ENCODE data around the gene CLCN4.

DNA sequence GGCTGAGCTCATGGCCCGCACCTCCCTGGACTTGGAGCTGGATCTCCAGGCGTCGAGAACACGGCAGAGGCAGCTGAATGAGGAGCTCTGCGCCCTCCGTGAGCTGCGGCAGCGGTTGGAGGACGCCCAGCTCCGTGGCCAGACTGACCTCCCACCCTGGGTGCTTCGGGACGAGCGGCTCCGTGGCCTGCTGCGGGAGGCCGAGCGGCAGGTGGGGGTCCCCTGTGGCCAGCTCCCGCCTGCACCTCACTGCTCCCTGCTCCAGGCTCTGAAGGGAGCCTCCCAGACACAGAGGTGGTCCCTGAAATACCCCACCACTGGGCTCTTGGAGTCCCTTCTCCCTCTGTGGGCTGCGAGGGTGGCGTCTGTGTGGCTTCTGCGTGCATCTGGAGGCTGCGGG lies 18.0 kb upstream of the CLCN4 start:
- TF ChIP-seq POLR2A (IDR thresholded peaks at IDR 0.05) (no peak), POLR2AphosphoS5 (IDR thresholded peaks at IDR 0.05) (no peak)
- TF ChIP-seq, protein P1, sequence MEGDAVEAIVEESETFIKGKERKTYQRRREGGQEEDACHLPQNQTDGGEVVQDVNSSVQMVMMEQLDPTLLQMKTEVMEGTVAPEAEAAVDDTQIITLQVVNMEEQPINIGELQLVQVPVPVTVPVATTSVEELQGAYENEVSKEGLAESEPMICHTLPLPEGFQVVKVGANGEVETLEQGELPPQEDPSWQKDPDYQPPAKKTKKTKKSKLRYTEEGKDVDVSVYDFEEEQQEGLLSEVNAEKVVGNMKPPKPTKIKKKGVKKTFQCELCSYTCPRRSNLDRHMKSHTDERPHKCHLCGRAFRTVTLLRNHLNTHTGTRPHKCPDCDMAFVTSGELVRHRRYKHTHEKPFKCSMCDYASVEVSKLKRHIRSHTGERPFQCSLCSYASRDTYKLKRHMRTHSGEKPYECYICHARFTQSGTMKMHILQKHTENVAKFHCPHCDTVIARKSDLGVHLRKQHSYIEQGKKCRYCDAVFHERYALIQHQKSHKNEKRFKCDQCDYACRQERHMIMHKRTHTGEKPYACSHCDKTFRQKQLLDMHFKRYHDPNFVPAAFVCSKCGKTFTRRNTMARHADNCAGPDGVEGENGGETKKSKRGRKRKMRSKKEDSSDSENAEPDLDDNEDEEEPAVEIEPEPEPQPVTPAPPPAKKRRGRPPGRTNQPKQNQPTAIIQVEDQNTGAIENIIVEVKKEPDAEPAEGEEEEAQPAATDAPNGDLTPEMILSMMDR (IDR thresholded peaks at IDR 0.05) = no peak

Measured in upper lobe of left lung (tissue), 4 donors.